ENCODE results near the gene POLR2E.

Gene POLR2E

GRCh38 chr19:1098177-1099051, 3.2 kb upstream of the POLR2E start:
- FAIRE-seq (no peak), DNase-seq (ENCODE audit: insufficient read length, low spot score) (no peak)

DNA sequence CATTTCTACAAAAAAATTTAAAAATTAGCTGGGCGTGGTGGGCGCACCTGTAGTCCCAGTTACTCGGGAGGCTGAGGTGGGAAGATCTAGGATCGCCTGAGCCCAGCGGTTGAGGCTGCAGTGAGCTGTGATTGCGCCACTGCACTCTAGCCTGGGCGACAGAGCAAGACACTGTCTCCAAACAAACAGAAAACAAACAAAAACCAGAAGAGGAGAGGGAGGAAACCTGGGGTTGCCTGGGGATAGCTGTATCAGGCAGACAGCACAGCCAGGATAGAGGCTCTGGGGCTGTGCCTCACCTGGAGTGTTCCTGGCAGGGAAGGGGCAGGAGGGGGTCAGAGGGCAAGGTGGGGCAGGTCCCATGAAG, 2.6 kb upstream of the POLR2E start:
- FAIRE-seq, result no peak
- no peak for DNase-seq (ENCODE audit: insufficient read length, low spot score)

DNA sequence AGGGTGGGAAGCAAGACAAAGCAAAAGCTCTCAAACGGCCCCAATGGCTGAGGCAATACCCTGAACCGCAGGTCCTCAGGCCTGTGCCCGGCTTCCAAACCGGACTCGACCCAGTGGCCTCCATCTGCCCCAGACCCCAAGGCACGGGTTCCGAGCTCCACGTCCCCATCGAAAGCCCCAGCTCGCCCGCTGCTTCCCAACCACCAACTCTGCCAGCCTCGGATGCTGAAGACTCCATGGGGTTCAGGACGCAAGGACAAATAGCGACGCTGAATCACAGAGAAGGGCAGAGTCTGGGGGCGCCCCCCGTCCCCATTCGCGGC, 559 bp downstream of the POLR2E start:
- no peak for DNase-seq (ENCODE audit: insufficient read length, low spot score)

GRCh38 chr19:1093811-1094553, 1.2 kb downstream of the POLR2E start:
- DNase-seq (ENCODE audit: insufficient read length, low spot score) (no peak), FAIRE-seq (no peak)

More for the DNA sequence above, 559 bp downstream of the POLR2E start:
- FAIRE-seq, result no peak

- no peak for DNase-seq (ENCODE audit: insufficient read length, low spot score)
- FAIRE-seq, result no peak
Measured at GRCh38 chr19:1093330-1093729, 1.8 kb downstream of the POLR2E start.

DNA sequence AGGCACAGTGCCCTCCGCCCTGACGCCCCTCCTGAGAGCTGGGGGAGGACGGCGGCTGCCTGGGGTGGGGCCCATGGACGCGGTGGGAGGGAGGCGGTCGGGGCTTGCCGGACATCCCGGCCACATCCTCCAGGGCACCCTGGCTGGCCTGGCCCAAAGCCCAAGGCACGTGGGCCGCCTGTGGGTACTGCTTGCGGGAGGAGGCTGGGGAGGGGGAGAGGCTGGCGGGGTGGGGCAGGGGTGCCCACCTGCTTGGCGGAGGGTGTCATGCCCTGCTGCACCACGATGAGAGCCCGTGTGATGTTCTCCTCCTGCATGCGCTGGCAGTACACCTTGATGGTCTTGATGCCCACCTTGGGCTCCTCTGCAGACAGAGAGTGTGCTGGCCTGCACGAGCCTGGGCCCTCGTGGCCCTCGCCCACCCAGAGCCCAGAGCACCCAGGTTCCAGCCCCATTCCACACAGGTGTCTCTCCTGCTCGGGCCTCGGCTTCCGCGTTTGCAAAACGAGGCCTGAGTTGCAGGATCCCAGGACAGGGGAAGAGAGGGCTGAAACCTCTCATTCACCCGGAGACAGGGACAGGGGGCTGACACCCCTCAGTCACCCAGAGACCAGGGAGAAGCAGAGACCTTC, 3.5 kb downstream of the POLR2E start:
- DNase-seq (ENCODE audit: insufficient read length, low spot score), result no peak
- no peak for FAIRE-seq

GRCh38 chr19:1090731-1091543, 4.2 kb downstream of the POLR2E start:
- no peak for DNase-seq (ENCODE audit: insufficient read length, low spot score)
- FAIRE-seq, result no peak

DNA sequence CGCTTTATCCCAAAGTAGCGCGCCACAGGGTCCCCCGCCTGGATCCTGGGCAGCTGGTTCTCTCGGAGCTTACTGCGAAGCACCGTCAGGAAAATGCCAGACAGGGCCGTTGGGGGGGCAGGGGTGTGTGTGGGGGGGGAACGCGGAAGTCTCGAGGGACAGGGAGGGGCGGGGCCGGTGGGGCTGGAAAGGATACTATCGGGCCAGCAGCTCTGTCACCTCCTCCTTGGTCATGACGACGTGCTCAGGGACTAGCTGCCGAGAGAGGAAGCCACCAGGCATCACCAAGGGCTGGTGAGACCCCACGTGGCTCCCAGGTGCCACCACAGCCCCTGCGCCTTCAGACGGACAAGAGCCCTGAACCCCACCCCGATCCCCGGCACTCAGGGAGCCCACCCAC, 5.3 kb downstream of the POLR2E start:
- FAIRE-seq (no peak), DNase-seq (ENCODE audit: insufficient read length, low spot score) (no peak)

DNA sequence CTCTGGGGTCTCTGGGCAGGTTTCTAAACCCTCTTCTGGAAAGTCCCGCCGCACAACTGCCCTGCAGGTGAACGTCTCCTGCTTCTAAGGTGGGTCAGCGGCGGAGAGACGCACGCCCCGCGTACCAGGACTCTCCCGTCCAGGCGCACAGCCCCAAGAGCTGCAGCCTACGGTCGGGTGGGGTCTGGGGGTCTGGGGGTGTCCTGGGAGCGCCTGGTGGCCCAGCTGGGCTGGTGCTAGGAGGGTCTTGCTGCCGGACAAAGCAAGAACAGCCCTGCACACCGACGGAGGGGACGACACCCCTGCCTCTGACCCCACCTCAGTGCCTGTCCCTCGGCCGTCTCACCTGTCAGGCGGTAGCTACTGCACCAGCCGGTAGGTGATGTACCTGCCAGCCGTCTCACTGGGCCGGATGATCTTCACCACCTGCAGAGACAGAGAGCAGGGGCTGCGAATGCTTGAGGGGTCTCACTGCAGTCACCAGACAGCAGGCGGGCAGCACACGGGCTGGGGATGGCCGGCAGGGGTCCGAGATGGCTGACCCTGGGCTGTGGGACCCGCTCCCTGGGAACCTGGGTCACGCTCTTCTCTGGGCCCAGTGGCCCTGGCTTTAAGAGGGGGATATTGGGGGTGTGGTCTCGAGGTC, 5.9 kb downstream of the POLR2E start:
- DNase-seq (ENCODE audit: insufficient read length, low spot score), result no peak
- no peak for FAIRE-seq

GRCh38 chr19:1088416-1089010, 6.7 kb downstream of the POLR2E start:
- DNase-seq (ENCODE audit: insufficient read length, low spot score), result no peak
- no peak for FAIRE-seq

GRCh38 chr19:1087813-1088415, 7.3 kb downstream of the POLR2E start:
- DNase-seq (ENCODE audit: insufficient read length, low spot score), result no peak
- FAIRE-seq, result no peak

DNA sequence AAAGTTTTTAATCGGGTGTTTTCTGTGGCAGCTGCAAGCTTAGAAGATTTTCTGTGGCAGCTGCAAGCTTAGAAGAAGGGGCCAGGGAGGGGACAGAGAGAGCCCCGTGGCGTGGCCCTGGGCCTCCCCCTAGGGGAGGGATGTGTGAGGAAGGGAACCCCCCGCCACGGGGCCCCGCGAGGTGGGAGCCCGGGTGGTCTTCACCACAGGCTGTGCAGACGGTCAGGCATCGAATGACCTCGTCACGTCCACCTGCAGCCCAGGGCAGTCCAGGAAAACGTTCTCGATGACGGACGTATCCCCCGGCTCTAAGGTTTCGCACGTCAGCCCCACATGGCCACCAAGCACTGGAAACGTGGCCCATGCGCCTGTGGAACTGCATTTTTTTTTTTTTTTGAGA, 8.6 kb downstream of the POLR2E start:
- FAIRE-seq (no peak), DNase-seq (ENCODE audit: insufficient read length, low spot score) (no peak)

GRCh38 chr19:1085676-1086442, 9.3 kb downstream of the POLR2E start:
- FAIRE-seq, result no peak
- DNase-seq (ENCODE audit: insufficient read length, low spot score), result no peak

GRCh38 chr19:1085053-1085658, 10.0 kb downstream of the POLR2E start:
- DNase-seq (ENCODE audit: insufficient read length, low spot score), result no peak
- no peak for FAIRE-seq

DNA sequence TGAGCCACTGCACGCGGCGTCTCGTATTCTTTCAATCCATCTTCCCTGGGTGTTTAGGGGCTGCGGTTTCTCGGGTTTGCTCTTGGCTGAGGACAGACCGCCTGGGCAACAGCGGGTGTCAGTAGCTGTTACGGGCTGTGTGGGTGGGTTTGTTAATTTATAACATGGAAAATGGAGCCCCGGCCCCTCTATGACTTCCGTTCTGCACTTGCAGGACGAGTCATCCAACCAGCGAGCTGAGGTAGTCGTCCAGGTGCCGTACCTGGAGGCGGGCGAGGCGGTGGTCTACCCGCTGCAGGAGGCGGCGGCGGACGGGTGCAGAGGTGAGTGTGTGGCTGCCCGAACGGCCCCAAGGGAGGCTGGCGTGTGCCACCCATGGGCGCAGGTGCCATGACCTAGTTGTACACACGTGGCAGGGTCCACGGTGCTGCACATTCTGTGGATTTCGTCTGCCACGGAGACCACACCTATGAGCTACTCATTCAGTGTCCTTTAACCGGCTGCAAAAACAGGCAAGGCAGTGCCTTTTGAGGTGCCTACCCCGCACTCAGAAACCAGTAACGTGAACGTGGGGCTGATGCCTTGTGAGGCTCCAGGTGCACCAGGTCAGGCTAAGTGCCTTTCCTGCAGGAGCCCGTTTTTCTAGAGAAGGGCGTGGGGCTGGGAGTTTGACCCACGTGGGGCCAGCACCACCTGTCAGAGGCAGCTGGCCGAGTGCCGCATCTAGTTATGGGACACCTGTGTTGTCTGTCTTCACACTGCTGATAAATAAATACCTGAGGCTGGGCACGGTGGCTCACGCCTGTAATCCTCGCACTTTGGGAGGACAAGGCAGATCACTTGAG, 10.9 kb downstream of the POLR2E start:
- FAIRE-seq, result no peak

DNA sequence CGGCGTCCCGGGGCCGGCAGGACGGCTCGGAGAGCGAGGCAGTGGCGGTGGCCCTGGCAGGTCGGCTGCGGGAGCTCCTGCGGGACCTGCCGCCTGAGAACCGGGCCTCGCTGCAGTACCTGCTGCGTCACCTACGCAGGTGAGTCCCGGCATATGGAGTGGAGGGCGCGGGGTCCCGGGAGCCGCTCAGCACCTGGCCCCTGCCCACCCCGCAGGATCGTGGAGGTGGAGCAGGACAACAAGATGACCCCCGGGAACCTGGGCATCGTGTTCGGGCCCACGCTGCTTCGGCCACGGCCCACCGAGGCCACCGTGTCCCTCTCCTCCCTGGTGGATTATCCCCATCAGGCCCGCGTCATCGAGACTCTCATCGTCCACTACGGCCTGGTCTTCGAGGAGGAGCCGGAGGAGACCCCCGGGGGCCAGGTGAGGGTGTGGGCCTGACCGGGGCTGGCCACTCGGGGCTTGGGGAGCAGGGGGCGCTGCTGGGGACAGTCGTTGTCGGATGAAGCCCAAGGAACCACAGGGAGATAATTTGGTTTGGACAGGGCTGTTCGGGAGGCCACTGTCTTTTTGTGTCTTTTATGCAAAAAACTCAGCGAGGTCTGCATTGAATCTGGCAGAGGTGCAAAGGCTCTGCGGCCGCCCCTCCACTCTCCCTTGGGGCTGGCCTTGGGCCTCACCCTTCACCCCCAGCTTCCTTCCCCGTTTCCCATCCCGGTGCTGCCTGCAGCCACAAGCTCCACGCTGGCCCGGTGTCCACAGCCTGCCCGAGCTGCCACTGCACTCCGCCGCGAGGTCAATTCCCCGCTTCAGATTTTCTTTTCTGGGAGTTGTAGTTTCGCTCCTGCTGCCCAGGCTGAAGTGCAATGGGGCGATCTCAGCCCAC, 12.0 kb downstream of the POLR2E start:
- FAIRE-seq, result no peak
- DNase-seq (ENCODE audit: insufficient read length, low spot score), result no peak

More for the DNA sequence above, 10.9 kb downstream of the POLR2E start:
- no peak for DNase-seq (ENCODE audit: insufficient read length, low spot score)

Data from HTR-8/SVneo (cell line).